Measurements from ENCODE around the gene TEKT1.

TEKT1 gene

DNA sequence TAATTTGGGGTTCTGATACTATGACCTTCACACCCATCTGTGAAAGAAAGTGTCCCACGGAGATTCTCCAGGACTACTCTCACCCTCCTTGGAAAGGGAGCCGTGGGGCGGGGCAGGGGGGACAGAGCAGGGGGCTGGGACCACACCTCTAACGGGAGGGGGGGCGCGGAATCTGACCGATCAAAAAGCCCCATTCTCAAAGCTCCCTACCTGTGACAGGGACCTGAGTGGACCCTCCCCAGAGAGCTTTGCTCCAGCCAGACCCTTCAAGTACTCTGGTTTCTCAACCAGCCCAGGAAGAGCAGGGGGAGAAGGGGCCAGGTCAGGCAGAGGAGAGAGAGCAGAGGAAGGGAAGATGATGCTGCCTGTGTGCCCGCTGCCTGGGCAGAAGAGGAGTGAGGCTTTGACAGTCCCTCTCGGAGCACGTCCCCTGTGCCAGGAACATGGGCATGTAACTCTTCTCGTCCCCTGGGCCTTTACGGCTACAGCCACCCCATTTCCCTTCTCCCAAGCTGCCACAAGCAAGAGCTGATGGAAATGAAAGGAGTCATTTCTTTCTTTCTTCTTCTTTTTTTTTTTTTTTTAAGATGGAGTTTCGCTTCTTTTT lies 75.0 kb downstream of the TEKT1 start:
- no peak for DNase-seq

DNA sequence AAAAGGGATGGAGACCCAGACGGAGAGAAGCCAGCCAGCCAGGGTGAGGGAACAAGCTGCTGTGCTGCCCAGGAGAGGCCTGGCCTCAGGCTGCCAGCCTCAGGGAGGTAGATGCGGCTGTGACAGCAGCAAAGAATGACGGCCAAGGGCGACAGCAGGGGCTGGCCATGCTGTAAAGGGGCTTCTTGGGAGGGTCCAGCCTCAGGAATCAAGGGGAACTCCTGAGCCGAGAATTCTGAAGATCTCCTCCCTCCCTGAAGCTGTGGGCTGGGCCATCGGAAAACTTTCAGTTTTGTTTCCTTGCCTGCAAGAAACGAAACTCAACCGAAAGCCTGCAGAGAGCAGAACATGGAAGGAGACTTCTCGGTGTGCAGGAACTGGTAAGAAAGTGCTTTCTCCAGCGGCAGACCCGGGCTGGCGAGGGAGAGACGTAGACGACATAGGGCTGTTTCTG lies 75.8 kb downstream of the TEKT1 start, which contains the start of gene XAF1:
Gene XAF1 (plus strand): TSS at position 316 of the 454 bp plus-strand sequence. CDS start 33 bp downstream, at position 349.
- DNase-seq: no peak

DNA sequence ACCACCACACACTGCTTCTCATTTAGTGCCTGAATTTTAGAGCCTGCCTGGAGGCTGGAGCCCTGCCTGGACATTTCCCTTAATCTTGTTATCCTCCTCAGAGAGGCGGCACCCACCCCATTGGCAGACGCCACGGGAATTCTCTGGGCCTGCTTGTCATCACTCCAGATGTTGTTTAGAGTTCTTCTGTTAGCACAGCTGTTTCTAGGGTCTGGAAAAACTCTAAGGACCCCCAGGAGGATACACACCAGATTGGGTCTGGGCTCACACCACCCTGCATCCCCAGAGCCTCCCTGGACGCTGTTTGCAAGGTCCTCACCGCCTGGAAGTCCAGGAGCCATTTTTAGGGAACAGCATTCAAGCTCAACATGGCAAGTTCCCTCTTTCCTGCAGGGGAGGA lies 76.2 kb downstream of the TEKT1 start:
- DNase-seq: no peak

DNA sequence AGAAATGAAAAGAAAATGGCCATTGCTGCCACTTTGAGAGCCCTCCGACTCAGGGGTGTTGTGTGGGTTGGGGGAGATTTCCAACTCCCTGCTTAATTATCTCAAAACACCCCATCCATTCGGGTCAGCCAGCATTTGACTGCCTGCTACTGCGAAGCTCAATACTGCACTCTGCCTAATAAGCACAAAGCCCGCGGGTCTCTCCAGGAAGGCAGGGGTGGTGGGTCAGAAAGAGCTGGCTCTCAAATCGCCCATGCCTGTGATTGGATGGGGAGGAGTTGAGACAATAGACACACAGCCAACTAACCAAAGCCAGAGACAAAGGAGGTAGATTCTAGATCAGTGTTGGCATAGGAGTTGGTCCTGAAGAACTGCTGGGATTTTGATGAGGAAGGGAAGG lies 78.0 kb downstream of the TEKT1 start:
- no peak for DNase-seq

DNA sequence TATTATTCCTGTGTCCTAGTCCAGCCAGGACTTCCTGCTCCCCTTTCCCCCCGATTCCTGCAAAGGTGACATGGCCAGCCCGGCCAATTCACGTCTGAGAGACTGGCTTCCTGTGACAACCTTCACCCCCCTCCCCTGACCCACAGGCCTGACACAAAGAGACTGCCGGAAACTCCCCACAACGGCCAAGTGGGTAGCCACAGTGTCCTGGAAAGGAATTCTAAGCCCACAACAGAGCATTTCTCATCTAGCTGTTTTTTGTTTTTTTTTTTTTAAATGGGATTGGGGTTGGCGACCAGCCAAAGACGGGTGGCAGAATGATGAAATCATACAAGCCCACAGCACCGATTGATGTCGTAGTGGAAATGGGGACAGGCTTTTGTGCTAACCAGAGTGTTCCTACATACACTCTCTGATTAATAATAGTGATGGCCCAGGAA lies 78.5 kb downstream of the TEKT1 start:
- DNase-seq: no peak

DNA sequence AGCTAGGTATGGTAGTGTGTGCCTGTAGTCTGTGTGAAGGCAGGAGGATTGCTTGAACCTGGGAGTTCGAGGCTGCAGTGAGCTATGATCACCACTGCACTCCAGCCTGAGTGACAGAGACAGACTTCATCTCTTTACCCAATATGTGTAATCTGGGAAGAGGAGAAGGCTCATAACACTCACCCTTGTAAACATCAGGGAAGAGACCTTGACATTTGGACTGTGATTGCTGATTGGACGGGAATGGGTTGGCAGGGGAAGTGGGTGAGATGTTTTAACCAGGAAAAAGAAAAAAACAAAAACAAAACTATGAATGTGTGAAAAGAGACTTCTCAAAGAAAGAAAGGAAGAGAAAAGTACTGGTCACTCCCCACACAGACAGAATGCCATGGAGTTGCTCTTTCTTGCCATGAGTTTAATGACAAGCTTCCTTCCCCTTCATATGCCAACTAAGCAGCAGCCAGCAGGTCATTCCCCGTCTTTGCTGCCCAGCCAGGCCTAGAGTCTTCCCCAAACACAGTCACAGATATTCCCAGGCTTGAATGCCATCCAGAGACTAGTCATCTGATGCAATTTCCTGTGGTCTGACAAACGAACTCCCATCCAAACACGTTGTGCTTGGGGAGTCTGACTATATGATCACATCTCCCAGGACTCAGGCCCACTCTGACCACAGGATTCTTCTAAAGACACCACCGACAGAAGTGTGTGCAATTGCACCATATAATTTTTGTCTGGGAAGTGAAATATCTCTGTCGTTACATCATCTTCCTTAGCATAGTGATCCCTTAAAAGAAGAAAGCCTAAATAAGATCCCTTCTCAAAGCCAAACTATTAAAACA lies 79.2 kb downstream of the TEKT1 start:
- no peak for DNase-seq

DNA sequence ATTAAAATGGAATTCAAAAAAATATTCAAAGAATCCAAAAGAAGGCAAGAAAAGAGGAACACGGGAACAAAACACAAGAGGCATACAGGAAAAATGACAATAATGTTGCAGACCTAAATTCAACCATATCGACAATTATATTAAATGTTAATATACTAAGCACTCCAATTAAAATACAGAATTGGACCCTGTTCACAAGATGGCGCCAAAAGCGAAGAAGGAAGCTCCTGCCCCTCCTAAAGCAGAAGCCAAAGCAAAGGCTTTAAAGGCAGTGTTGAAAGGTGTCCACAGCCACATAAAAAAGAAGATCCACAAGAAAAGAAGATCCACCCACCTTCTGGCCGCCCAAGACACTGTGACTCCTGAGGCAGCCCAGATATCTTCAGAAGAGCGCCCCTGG lies 82.0 kb downstream of the TEKT1 start:
- DNase-seq: no peak

DNA sequence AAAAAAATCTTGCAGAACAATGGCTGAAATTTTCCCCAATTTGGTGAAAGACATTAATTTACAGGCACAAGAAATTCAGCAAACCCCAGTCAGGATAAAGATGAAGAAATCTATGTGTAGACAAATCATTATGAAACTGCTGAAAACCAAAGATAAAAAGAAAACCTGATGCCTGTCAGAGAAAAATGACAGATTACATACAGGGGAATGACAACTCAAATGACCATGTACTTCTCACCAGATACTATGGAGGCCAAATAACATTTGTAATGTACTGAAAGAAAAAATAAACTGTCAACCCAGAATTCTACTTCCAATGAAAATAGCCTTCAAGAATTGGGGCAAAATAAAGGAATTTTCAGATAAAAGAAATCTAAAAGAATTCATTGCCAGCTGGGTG lies 82.9 kb downstream of the TEKT1 start:
- no peak for DNase-seq

Measured in NCI-H1417 treated with DMSO at 0.1 percent for 48 hours (cell line).